HepG2 (cell line): ENCODE measurements around the gene ST6GALNAC6. TPM values are rescaled to one million over a fixed set of nuclear protein-coding genes. Genes with fewer than 3 reads are reported as not detected.

Experiments
- HDAC1 ChIP-seq: sonication (generic); formaldehyde crosslinking; IDR thresholded peaks from 2 replicates; pipeline ENCODE4 v1.5.1; 2020; ENCODE audit warnings: mild to moderate bottlenecking, missing genetic modification reagents
- HNRNPL ChIP-seq: fragments of 200-400 bp; formaldehyde crosslinking; IDR thresholded peaks from 2 replicates; pipeline ENCODE4 v1.6.1; 2017; ENCODE audit warnings: mild to moderate bottlenecking, low read depth, low read length
- HOXA9 ChIP-seq: sonication (generic); formaldehyde crosslinking; IDR thresholded peaks from 2 replicates; pipeline ENCODE4 v1.8.1; 2022; ENCODE audit warnings: missing genetic modification reagents, mild to moderate bottlenecking, moderate library complexity, borderline replicate concordance
- IKZF4 ChIP-seq: sonication (generic); formaldehyde crosslinking; IDR thresholded peaks from 2 replicates; pipeline ENCODE4 v1.5.1; 2020; ENCODE audit warnings: borderline replicate concordance, mild to moderate bottlenecking, low read depth, missing genetic modification reagents; ENCODE audit errors: not compliant biosample characterization
- KDM6A ChIP-seq: IDR thresholded peaks from 2 replicates; pipeline ENCODE4 v1.6.1; 2016; ENCODE audit warnings: low read depth
- MBNL3 ChIP-seq: fragments of 250-450 bp; sonication (Bioruptor Pico); conservative IDR thresholded peaks from 2 replicates; pipeline ENCODE4 v1.8.0; 2022; ENCODE audit warnings: mild to moderate bottlenecking, inconsistent platforms
- SP140L ChIP-seq: sonication (generic); formaldehyde crosslinking; IDR thresholded peaks from 2 replicates; pipeline ENCODE4 v1.4.0; 2020; ENCODE audit warnings: missing genetic modification reagents, borderline replicate concordance
- SRY ChIP-seq: sonication (generic); formaldehyde crosslinking; IDR thresholded peaks from 2 replicates; pipeline ENCODE4 v1.8.0; 2022; ENCODE audit warnings: mild to moderate bottlenecking, missing genetic modification reagents
- TGIF2 ChIP-seq: IDR thresholded peaks from 2 replicates; pipeline ENCODE4 v1.6.1; 2016; ENCODE audit warnings: control low read depth, missing compliant biosample characterization
- YEATS2 ChIP-seq: sonication (generic); formaldehyde crosslinking; IDR thresholded peaks from 2 replicates; pipeline ENCODE4 v1.4.0; 2020; ENCODE audit warnings: missing genetic modification reagents, borderline replicate concordance
- ZBTB42 ChIP-seq: sonication (generic); formaldehyde crosslinking; IDR thresholded peaks from 2 replicates; pipeline ENCODE4 v1.5.0; 2020; ENCODE audit warnings: mild to moderate bottlenecking, missing genetic modification reagents
- ZFY ChIP-seq: sonication (generic); formaldehyde crosslinking; IDR thresholded peaks from 2 replicates; pipeline ENCODE4 v1.4.0; 2020; ENCODE audit warnings: missing genetic modification reagents
- ZNF280D ChIP-seq: sonication (generic); formaldehyde crosslinking; IDR thresholded peaks from 2 replicates; pipeline ENCODE4 v1.5.1; 2020; ENCODE audit warnings: mild to moderate bottlenecking, missing genetic modification reagents
- ZNF326 ChIP-seq: sonication (generic); formaldehyde crosslinking; IDR thresholded peaks from 2 replicates; pipeline ENCODE4 v1.4.0; 2020; ENCODE audit warnings: missing genetic modification reagents, borderline replicate concordance
- ZNF451 ChIP-seq: sonication (generic); formaldehyde crosslinking; IDR thresholded peaks from 2 replicates; pipeline ENCODE4 v1.5.0; 2020; ENCODE audit warnings: mild to moderate bottlenecking, missing genetic modification reagents
- ZNF790 ChIP-seq: sonication (generic); formaldehyde crosslinking; IDR thresholded peaks from 2 replicates; pipeline ENCODE4 v1.8.0; 2022; ENCODE audit warnings: missing genetic modification reagents, mild to moderate bottlenecking, borderline replicate concordance
- polyA plus RNA-seq, 8 experiments: library from polyadenylated mRNA; depleted of rRNA in 3 of 8; stranded (reverse) in 7 of 8; unstranded in 1 of 8; fragments of >200 nt; fragmentation: Illumina TruSeq in 4 of 8; extraction: Trizol in 4 of 8; gene quantifications; 2 replicates each; pipeline versions ENCODE4 v1.2.1 to v1.2.3, GENCODE V29; 2011 to 2016; ENCODE audit warnings: low read depth in 4 of 8, missing spikeins in 1 of 8, mixed read lengths in 1 of 8; ENCODE audit not compliant: insufficient read depth in 1 of 8
- total RNA-seq, 5 experiments: library from RNA; depleted of rRNA; stranded (reverse); fragments of >200 nt; fragmentation: Illumina TruSeq; extraction: Trizol; gene quantifications; 2 replicates each; pipeline ENCODE4 v1.2.3, GENCODE V29; 2016; ENCODE audit warnings: low read depth in 1 of 5
- TF ChIP-seq, protein P1 (sequence below): sonication (generic); formaldehyde crosslinking; IDR thresholded peaks from 2 replicates; pipeline ENCODE4 v1.4.0; 2020; ENCODE audit warnings: mild to moderate bottlenecking, missing genetic modification reagents
- TF ChIP-seq, protein P2 (sequence below): sonication (generic); formaldehyde crosslinking; IDR thresholded peaks from 2 replicates; pipeline ENCODE4 v1.8.1; 2023; ENCODE audit warnings: mild to moderate bottlenecking, inconsistent platforms, moderate library complexity, missing genetic modification reagents, borderline replicate concordance
- TF ChIP-seq, protein P3 (sequence below): sonication (generic); formaldehyde crosslinking; IDR thresholded peaks from 2 replicates; pipeline ENCODE4 v1.4.0; 2020; ENCODE audit warnings: missing genetic modification reagents

The ST6GALNAC6 gene
- total and polyA plus RNA-seq, 2 of the 13 experiments (the other 11 are each of a cell fraction or from before 2014, with no cell fraction given), result 18.5 to 65.4 TPM

- TF ChIP-seq, protein P1, sequence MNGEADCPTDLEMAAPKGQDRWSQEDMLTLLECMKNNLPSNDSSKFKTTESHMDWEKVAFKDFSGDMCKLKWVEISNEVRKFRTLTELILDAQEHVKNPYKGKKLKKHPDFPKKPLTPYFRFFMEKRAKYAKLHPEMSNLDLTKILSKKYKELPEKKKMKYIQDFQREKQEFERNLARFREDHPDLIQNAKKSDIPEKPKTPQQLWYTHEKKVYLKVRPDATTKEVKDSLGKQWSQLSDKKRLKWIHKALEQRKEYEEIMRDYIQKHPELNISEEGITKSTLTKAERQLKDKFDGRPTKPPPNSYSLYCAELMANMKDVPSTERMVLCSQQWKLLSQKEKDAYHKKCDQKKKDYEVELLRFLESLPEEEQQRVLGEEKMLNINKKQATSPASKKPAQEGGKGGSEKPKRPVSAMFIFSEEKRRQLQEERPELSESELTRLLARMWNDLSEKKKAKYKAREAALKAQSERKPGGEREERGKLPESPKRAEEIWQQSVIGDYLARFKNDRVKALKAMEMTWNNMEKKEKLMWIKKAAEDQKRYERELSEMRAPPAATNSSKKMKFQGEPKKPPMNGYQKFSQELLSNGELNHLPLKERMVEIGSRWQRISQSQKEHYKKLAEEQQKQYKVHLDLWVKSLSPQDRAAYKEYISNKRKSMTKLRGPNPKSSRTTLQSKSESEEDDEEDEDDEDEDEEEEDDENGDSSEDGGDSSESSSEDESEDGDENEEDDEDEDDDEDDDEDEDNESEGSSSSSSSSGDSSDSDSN (CRISPR knock-in tag), result peak; percentile 19; the same call in 1 of the 2 replicates
- TF ChIP-seq SRY (CRISPR knock-in tag) (0 out of 2 replicates have a peak, but pooled peaks have one; percentile 45), HOXA9 (CRISPR knock-in tag) (peak; percentile 21; the same call in 1 of the 2 replicates), ZFY (no peak; the same call in 1 of the 2 replicates), HNRNPL (peak; percentile 87), SP140L (CRISPR knock-in tag) (no peak), IKZF4 (CRISPR knock-in tag) (no peak), YEATS2 (CRISPR knock-in tag) (no peak), ZBTB42 (CRISPR knock-in tag) (no peak), KDM6A (CRISPR knock-in tag) (no peak), TGIF2 (no peak), ZNF451 (CRISPR knock-in tag) (0 out of 2 replicates have a peak, but pooled peaks have one; percentile 13), ZNF326 (CRISPR knock-in tag) (no peak), ZNF790 (CRISPR knock-in tag) (no peak), HDAC1 (no peak), MBNL3 (no peak), ZNF280D (CRISPR knock-in tag) (no peak)
- TF ChIP-seq, protein P2, sequence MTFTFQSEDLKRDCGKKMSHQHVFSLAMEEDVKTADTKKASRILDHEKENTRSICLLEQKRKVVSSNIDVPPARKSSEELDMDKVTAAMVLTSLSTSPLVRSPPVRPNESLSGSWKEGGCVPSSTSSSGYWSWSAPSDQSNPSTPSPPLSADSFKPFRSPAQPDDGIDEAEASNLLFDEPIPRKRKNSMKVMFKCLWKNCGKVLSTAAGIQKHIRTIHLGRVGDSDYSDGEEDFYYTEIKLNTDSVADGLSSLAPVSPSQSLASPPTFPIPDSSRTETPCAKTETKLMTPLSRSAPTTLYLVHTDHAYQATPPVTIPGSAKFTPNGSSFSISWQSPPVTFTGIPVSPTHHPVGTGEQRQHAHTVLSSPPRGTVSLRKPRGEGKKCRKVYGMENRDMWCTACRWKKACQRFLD (CRISPR knock-in tag), result no peak
- TF ChIP-seq, protein P3, sequence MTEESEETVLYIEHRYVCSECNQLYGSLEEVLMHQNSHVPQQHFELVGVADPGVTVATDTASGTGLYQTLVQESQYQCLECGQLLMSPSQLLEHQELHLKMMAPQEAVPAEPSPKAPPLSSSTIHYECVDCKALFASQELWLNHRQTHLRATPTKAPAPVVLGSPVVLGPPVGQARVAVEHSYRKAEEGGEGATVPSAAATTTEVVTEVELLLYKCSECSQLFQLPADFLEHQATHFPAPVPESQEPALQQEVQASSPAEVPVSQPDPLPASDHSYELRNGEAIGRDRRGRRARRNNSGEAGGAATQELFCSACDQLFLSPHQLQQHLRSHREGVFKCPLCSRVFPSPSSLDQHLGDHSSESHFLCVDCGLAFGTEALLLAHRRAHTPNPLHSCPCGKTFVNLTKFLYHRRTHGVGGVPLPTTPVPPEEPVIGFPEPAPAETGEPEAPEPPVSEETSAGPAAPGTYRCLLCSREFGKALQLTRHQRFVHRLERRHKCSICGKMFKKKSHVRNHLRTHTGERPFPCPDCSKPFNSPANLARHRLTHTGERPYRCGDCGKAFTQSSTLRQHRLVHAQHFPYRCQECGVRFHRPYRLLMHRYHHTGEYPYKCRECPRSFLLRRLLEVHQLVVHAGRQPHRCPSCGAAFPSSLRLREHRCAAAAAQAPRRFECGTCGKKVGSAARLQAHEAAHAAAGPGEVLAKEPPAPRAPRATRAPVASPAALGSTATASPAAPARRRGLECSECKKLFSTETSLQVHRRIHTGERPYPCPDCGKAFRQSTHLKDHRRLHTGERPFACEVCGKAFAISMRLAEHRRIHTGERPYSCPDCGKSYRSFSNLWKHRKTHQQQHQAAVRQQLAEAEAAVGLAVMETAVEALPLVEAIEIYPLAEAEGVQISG (CRISPR knock-in tag), result no peak
Measured at GRCh38 chr9:127876764-127877562, 22.4 kb downstream of the ST6GALNAC6 start (continued).
